ENCODE measurements around the gene S100A2.
"Not testable (repeated sequence)": the region's sequence is repeated elsewhere in the genome, so short reads cannot be mapped to it uniquely, and the experiment has no call there.

Gene S100A2

GRCh38 chr1:153588033-153588432 is 22.4 kb upstream of the S100A2 start:
- DNase-seq: not testable (repeated sequence)

GRCh38 chr1:153587314-153587713 is 21.7 kb upstream of the S100A2 start:
- DNase-seq: no peak

- no peak for DNase-seq
These were observed 20.7 kb upstream of the S100A2 start for GRCh38 chr1:153586347-153586746.

- no peak for DNase-seq
These were observed 19.4 kb upstream of the S100A2 start for GRCh38 chr1:153585006-153585405.

GRCh38 chr1:153583976-153584375 is 18.3 kb upstream of the S100A2 start:
- DNase-seq: no peak

GRCh38 chr1:153583514-153583913 is 17.9 kb upstream of the S100A2 start:
- DNase-seq: not testable (repeated sequence)

- not testable (repeated sequence) for DNase-seq
These were observed 17.2 kb upstream of the S100A2 start for GRCh38 chr1:153582836-153583235.

GRCh38 chr1:153578936-153579335 is 13.3 kb upstream of the S100A2 start:
- no peak for DNase-seq

GRCh38 chr1:153578490-153578889 is 12.8 kb upstream of the S100A2 start:
- no peak for DNase-seq

GRCh38 chr1:153577624-153578051 is 12.0 kb upstream of the S100A2 start:
- DNase-seq: no peak

GRCh38 chr1:153577138-153577537 is 11.5 kb upstream of the S100A2 start:
- DNase-seq: no peak

- DNase-seq: not testable (repeated sequence)
These were observed 9.9 kb upstream of the S100A2 start for GRCh38 chr1:153575497-153575896.

- not testable (repeated sequence) for DNase-seq
These were observed 9.4 kb upstream of the S100A2 start for GRCh38 chr1:153575081-153575491.

GRCh38 chr1:153573351-153573750 is 7.7 kb upstream of the S100A2 start:
- DNase-seq: no peak

GRCh38 chr1:153572569-153573015 is 6.9 kb upstream of the S100A2 start:
- DNase-seq: peak; percentile 76

GRCh38 chr1:153571706-153572105 is 6.1 kb upstream of the S100A2 start:
- DNase-seq: no peak

GRCh38 chr1:153570874-153571273 is 5.2 kb upstream of the S100A2 start:
- no peak for DNase-seq

- no peak for DNase-seq
These were observed 3.8 kb upstream of the S100A2 start for GRCh38 chr1:153569465-153569864.

GRCh38 chr1:153568367-153569099 is 2.9 kb upstream of the S100A2 start:
- DNase-seq: peak; percentile 83

GRCh38 chr1:153567621-153568366 is 2.1 kb upstream of the S100A2 start:
- DNase-seq: no peak

- DNase-seq: peak; percentile 15
These were observed 1.0 kb upstream of the S100A2 start for GRCh38 chr1:153566414-153567371.

- DNase-seq: no peak
These were observed 1.7 kb downstream of the S100A2 start for GRCh38 chr1:153563991-153564390.

GRCh38 chr1:153563483-153563901 is 2.2 kb downstream of the S100A2 start:
- DNase-seq: no peak
